Smooth muscle cell (in vitro differentiated cells): ENCODE data around the gene DKKL1. TPM values are rescaled to one million over a fixed set of nuclear protein-coding genes. Genes with fewer than 3 reads are reported as not detected.

Experiments
- DNase-seq: peaks from one replicate; lab custom pipeline; 2025; ENCODE audit not compliant: unreplicated experiment; lab: John Stamatoyannopoulos, UW
- H2AFZ ChIP-seq: fragments of 200-600 bp; sonication (generic); 2 replicates; pipeline ENCODE4 v1.6.0; 2016; ENCODE audit warnings: antibody characterized with exemption, low read depth, mild to moderate bottlenecking
- H3F3A ChIP-seq: fragments of 200-600 bp; sonication (generic); 2 replicates; pipeline ENCODE4 v1.6.0; 2017; ENCODE audit warnings: antibody characterized with exemption, low read depth
- H3K27ac ChIP-seq: fragments of 200-600 bp; sonication (generic); 2 replicates; pipeline ENCODE4 v1.5.1; 2016; ENCODE audit warnings: low read depth, mild to moderate bottlenecking
- H3K27me3 ChIP-seq: fragments of 200-600 bp; sonication (generic); 2 replicates; pipeline ENCODE4 v1.6.1; 2016; ENCODE audit warnings: low read depth, mild to moderate bottlenecking
- H3K36me3 ChIP-seq: fragments of 200-600 bp; sonication (generic); 2 replicates; pipeline ENCODE4 v1.5.1; 2016; ENCODE audit warnings: low read depth
- H3K4me1 ChIP-seq: fragments of 200-600 bp; sonication (generic); 2 replicates; pipeline ENCODE4 v1.5.1; 2016; ENCODE audit warnings: low read depth
- H3K4me2 ChIP-seq: fragments of 200-600 bp; sonication (generic); 2 replicates; pipeline ENCODE4 v1.6.0; 2016; ENCODE audit warnings: mild to moderate bottlenecking
- H3K4me3 ChIP-seq: fragments of 200-600 bp; sonication (generic); 2 replicates; pipeline ENCODE4 v1.5.1; 2016; ENCODE audit warnings: mild to moderate bottlenecking
- H3K79me2 ChIP-seq: fragments of 200-600 bp; sonication (generic); 2 replicates; pipeline ENCODE4 v1.6.0; 2016; ENCODE audit warnings: low read depth, mild to moderate bottlenecking
- H3K9ac ChIP-seq: fragments of 200-600 bp; sonication (generic); 2 replicates; pipeline ENCODE4 v1.6.0; 2016; ENCODE audit warnings: low read depth
- H3K9me3 ChIP-seq: fragments of 200-600 bp; sonication (generic); replicated peaks from 2 replicates; pipeline ENCODE4 v1.5.1; 2016; ENCODE audit warnings: low read depth
- H4K20me1 ChIP-seq: fragments of 200-600 bp; sonication (generic); 2 replicates; pipeline ENCODE4 v1.6.0; 2016; ENCODE audit warnings: low read depth
- WGBS: methylation state at CpG from one replicate; pipeline ENCODE4 v1.1.7; 2016; ENCODE audit warnings: low lambda C conversion rate; 5-methylcytosine and 5-hydroxymethylcytosine counted together
- polyA plus RNA-seq: library from polyadenylated mRNA; unstranded; fragments of >200 nt; fragmentation: Nextera tagmentation; extraction: Ambion mirVana; gene quantifications from 2 replicates; pipeline ENCODE4 v1.2.1, GENCODE V29; 2016
- total RNA-seq: library from RNA; depleted of rRNA; stranded (reverse); fragments of >200 nt; gene quantifications from 2 replicates; pipeline ENCODE4 v1.2.3, GENCODE V29; 2014
- TF ChIP-seq, protein P1 (sequence below): fragments of 200-600 bp; sonication (generic); IDR thresholded peaks from 2 replicates; pipeline ENCODE4 v1.5.1; 2017; ENCODE audit warnings: borderline replicate concordance, mild to moderate bottlenecking, antibody characterized with exemption; ENCODE audit not compliant: insufficient read depth, poor library complexity, severe bottlenecking

DKKL1 gene
- total and polyA plus RNA-seq, 2 experiments from 2014 or later = 2.3 to 2.8 TPM

DNA sequence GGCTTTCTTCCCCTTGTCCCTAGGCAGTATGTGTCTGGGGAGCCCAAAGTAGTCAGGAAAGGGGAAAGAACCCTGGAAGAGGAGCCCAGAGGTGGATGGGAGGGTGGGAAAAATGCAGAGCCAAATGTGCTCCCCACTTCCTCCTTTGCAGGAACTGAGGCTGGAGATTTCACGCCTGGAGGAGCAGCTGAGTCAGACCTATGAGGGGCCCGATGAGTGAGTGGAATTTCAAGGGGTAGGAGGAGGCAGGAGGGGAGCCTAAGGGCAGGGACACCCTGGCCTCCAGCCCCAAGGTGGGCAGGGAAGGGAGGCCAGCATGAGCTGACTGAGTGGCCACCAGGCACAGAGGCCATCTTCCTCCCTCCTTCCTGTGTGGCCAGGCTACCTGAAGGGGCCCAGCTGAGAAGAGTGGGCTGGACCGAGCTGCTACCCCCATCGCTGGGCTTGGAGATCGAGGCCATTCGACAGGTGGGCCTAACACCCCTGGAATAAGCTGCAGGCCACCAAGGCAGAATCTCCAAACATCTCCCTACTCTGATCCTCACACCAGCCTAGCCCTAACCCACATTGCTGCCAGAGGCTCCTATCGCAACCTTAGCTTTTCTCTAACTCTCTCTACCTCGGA, 45.3 kb downstream of the DKKL1 start:
- WGBS = 78% methylated on average over 8 of the region's 8 CpGs
- H3F3A ChIP-seq = no peaks in the 10 kb centered on the region
- no peaks in the 10 kb centered on the region for H3K9me3 ChIP-seq
- no peak overlapping the region for H3K27ac ChIP-seq
- no peak for DNase-seq
- H4K20me1 ChIP-seq = no peaks in the 10 kb centered on the region
- H3K4me3 ChIP-seq = no peak overlapping the region
- no peak overlapping the region for H3K9ac ChIP-seq
- no peaks in the 10 kb centered on the region for H3K36me3 ChIP-seq
- H2AFZ ChIP-seq = no peak overlapping the region
- peaks cover 8% of the 10 kb centered on the region for H3K4me1 ChIP-seq
- TF ChIP-seq, protein P1, sequence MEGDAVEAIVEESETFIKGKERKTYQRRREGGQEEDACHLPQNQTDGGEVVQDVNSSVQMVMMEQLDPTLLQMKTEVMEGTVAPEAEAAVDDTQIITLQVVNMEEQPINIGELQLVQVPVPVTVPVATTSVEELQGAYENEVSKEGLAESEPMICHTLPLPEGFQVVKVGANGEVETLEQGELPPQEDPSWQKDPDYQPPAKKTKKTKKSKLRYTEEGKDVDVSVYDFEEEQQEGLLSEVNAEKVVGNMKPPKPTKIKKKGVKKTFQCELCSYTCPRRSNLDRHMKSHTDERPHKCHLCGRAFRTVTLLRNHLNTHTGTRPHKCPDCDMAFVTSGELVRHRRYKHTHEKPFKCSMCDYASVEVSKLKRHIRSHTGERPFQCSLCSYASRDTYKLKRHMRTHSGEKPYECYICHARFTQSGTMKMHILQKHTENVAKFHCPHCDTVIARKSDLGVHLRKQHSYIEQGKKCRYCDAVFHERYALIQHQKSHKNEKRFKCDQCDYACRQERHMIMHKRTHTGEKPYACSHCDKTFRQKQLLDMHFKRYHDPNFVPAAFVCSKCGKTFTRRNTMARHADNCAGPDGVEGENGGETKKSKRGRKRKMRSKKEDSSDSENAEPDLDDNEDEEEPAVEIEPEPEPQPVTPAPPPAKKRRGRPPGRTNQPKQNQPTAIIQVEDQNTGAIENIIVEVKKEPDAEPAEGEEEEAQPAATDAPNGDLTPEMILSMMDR = no peak
- H3K27me3 ChIP-seq = no peaks in the 10 kb centered on the region
- no peaks in the 10 kb centered on the region for H3K79me2 ChIP-seq
- H3K4me2 ChIP-seq = no peak overlapping the region

DNA sequence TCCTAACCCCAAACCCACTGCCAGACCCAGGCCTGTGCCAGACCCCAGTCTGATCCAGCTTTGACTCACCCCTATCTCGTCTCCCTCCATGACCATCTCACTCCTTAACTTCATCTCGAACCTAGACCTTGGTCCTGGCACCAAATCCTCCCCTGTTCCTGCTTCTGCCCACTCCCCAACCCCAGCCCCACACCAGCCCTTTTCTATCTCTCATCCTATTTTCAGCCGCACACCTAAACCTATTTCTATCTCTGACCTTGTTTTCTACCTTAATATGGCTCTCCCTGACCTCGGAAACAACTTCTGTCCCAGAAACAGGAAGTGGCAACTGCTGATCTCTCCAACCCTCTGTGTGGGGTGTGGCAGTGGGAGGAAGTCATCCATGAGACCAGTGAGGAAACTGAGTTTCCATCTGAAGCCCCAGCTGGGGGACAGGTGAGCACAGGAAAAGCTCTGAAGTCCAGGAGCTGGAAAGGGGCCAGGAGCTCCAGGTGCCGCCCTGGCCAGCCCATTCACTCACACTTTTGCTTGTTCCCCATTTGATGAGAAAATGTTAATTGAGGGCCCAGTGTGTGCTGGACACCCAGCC, 45.9 kb downstream of the DKKL1 start:
- DNase-seq = no peak
- H3K27me3 ChIP-seq = no peaks in the 10 kb centered on the region
- TF ChIP-seq, protein P1 = no peak
- no peaks in the 10 kb centered on the region for H4K20me1 ChIP-seq
- 93% methylated on average over 5 of the region's 5 CpGs for WGBS
- H3K4me1 ChIP-seq = peaks cover 3% of the 10 kb centered on the region
- no peak overlapping the region for H3K27ac ChIP-seq
- no peak overlapping the region for H3K4me3 ChIP-seq
- H3K79me2 ChIP-seq = no peaks in the 10 kb centered on the region
- no peaks in the 10 kb centered on the region for H3K36me3 ChIP-seq
- no peaks in the 10 kb centered on the region for H3F3A ChIP-seq
- no peak overlapping the region for H3K4me2 ChIP-seq
- no peak overlapping the region for H3K9ac ChIP-seq
- H2AFZ ChIP-seq = no peak overlapping the region
- no peaks in the 10 kb centered on the region for H3K9me3 ChIP-seq

DNA sequence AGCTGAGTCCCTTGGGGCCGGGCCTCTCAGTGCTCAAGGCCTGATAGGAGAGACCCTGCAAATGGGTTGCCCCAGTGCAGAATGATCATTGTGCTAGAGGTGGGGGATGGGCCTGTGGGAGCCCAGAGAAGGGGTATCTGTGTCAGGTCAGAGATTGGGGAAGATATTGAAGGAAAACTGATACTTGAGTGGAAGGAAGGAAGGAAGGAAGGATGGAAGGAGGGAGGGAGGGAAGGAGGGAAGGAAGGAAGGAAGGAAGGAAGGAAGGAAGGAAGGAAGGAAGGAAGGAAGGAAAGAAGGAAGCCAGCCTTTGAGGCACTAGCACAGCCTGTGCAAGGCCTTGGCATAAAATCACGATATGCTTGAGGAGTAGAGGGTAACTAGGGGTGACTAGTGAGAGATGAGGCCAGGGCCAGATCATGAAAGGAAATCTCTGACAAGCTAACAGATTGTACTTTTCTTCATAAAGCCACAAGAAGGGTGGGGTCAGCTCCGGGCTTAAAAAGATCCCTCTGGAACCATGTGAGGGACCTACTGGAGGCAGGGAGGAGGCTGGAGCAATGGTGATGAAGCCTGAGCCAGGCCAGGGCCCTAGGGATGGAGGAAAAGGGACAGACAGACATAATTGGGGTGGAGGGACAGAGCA, 48.1 kb downstream of the DKKL1 start:
- no peaks in the 10 kb centered on the region for H3K36me3 ChIP-seq
- no peaks in the 10 kb centered on the region for H3K4me1 ChIP-seq
- no peaks in the 10 kb centered on the region for H4K20me1 ChIP-seq
- no peaks in the 10 kb centered on the region for H3K79me2 ChIP-seq
- no peak overlapping the region for H3K4me2 ChIP-seq
- 90% methylated on average over 3 of the region's 3 CpGs for WGBS
- no peak overlapping the region for H3K9ac ChIP-seq
- no peaks in the 10 kb centered on the region for H3K9me3 ChIP-seq
- H2AFZ ChIP-seq = no peak overlapping the region
- TF ChIP-seq, protein P1 = no peak
- no peaks in the 10 kb centered on the region for H3K27me3 ChIP-seq
- H3F3A ChIP-seq = no peaks in the 10 kb centered on the region
- no peak for DNase-seq
- H3K27ac ChIP-seq = no peak overlapping the region
- no peak overlapping the region for H3K4me3 ChIP-seq
